SU-DHL-6 (cell line): ENCODE results near the gene LSS.

Experiments
- H2AFZ ChIP-seq: fragments of 200-600 bp; sonication (generic); 2 replicates; pipeline ENCODE4 v1.6.1; 2014; ENCODE audit warnings: low read depth, mild to moderate bottlenecking, moderate library complexity, mixed read lengths, antibody characterized with exemption, low read length; ENCODE audit not compliant: severe bottlenecking
- H3F3A ChIP-seq: fragments of 200-600 bp; shearing (Covaris generic); 2 replicates; pipeline ENCODE4 v1.6.0; 2016; ENCODE audit warnings: antibody characterized with exemption, mild to moderate bottlenecking; ENCODE audit not compliant: insufficient read depth
- H3K27ac ChIP-seq: fragments of 200-600 bp; sonication (generic); 2 replicates; pipeline ENCODE4 v1.5.1; 2016; ENCODE audit warnings: low read depth, mild to moderate bottlenecking, low read length, moderate library complexity, mixed read lengths
- H3K27me3 ChIP-seq: fragments of 200-600 bp; sonication (generic), shearing (Covaris generic); 2 replicates; pipeline ENCODE4 v1.6.0; 2014; ENCODE audit warnings: mild to moderate bottlenecking, low read length
- H3K36me3 ChIP-seq: fragments of 200-600 bp; sonication (generic); 2 replicates; pipeline ENCODE4 v1.6.1; 2014; ENCODE audit warnings: mild to moderate bottlenecking, low read length, mixed read lengths
- H3K4me2 ChIP-seq: fragments of 300-600, 200-600 bp; shearing (Covaris generic), sonication (generic); 2 replicates; pipeline ENCODE4 v1.6.0; 2014; ENCODE audit warnings: low read length, low read depth, mild to moderate bottlenecking; ENCODE audit not compliant: poor library complexity, severe bottlenecking
- H3K4me3 ChIP-seq: fragments of 200-600 bp; sonication (generic); 2 replicates; pipeline ENCODE4 v1.5.1; 2014; ENCODE audit warnings: antibody characterized with exemption, low read length, mild to moderate bottlenecking, mixed read lengths; ENCODE audit not compliant: insufficient read depth, poor library complexity, severe bottlenecking
- H3K79me2 ChIP-seq: fragments of 200-600 bp; sonication (generic); 2 replicates; pipeline ENCODE4 v1.6.1; 2014; ENCODE audit warnings: mild to moderate bottlenecking, low read length, moderate library complexity; ENCODE audit not compliant: insufficient read depth
- H3K9ac ChIP-seq: fragments of 200-600 bp; sonication (generic); 2 replicates; pipeline ENCODE4 v1.7.0; 2014; ENCODE audit warnings: mild to moderate bottlenecking, low read length
- H3K9me2 ChIP-seq: fragments of 200-600 bp; sonication (generic); replicated peaks from 2 replicates; pipeline ENCODE4 v1.6.1; 2014; ENCODE audit warnings: low read length; ENCODE audit not compliant: insufficient read depth
- H3K9me3 ChIP-seq: fragments of 200-600 bp; sonication (generic); 2 replicates; pipeline ENCODE4 v1.6.1; 2014; ENCODE audit warnings: low read length, mixed read lengths; ENCODE audit not compliant: insufficient read depth
- H4K20me1 ChIP-seq: fragments of 200-600 bp; sonication (generic); 2 replicates; pipeline ENCODE4 v1.6.1; 2014; ENCODE audit warnings: low read depth, mild to moderate bottlenecking, antibody characterized with exemption, low read length, moderate library complexity, mixed read lengths
- EZH2phosphoT487 ChIP-seq: fragments of 200-600 bp; sonication (generic), shearing (Covaris generic); conservative IDR thresholded peaks from 2 replicates; pipeline ENCODE4 v1.6.1; 2018; ENCODE audit warnings: mild to moderate bottlenecking, antibody characterized with exemption, low read length, moderate library complexity, mixed read lengths
- TF ChIP-seq, protein P1 (sequence below): fragments of 200-600 bp; sonication (generic); IDR thresholded peaks from one replicate; pipeline ENCODE4 v1.5.1; 2017; ENCODE audit warnings: antibody characterized with exemption, mild to moderate bottlenecking, low read length, moderate library complexity; ENCODE audit not compliant: insufficient read depth, poor library complexity, severe bottlenecking

Gene LSS

DNA sequence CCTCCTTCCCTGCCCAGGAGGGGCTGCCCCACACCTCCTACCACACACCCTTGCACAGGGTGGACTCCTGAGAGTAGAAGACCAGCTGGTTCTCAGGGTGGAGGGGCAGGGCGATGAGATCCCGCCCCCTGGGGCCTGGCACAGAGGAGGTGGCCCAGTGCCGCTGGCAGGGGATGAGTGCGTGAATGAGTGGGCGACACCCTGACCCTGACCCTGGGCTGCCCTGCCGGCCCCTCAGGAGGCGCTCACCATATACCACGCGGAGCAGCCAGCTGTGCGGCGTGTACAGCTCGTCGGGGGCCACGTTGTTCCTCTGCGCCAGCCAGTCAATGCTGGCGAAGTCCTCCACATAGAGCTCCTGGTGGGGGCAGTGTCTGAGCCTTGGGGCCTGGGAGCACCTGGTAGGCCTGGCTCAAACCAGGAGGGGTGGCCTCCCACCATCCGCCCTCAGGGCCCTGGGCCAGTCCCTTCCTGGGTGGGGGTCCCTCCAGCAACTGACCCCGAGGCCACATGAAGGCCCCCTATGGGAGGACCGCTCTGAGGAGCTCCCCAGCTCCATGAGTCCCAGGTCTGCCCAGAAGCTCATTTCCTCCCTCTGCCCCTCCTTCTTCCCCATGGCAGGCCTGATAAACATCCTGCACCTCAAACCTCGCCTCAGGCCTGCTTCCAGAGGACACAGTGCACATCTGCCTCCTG lies 13.0 kb downstream of the LSS start:
- no peak overlapping the region for H3K27ac ChIP-seq
- no peak overlapping the region for H2AFZ ChIP-seq
- H3K36me3 ChIP-seq: no peaks in the 10 kb centered on the region
- H3K4me3 ChIP-seq: no peak overlapping the region
- no peaks in the 10 kb centered on the region for H3K9me3 ChIP-seq
- H4K20me1 ChIP-seq: no peaks in the 10 kb centered on the region
- no peaks in the 10 kb centered on the region for H3K79me2 ChIP-seq
- H3F3A ChIP-seq: no peaks in the 10 kb centered on the region
- TF ChIP-seq, protein P1, sequence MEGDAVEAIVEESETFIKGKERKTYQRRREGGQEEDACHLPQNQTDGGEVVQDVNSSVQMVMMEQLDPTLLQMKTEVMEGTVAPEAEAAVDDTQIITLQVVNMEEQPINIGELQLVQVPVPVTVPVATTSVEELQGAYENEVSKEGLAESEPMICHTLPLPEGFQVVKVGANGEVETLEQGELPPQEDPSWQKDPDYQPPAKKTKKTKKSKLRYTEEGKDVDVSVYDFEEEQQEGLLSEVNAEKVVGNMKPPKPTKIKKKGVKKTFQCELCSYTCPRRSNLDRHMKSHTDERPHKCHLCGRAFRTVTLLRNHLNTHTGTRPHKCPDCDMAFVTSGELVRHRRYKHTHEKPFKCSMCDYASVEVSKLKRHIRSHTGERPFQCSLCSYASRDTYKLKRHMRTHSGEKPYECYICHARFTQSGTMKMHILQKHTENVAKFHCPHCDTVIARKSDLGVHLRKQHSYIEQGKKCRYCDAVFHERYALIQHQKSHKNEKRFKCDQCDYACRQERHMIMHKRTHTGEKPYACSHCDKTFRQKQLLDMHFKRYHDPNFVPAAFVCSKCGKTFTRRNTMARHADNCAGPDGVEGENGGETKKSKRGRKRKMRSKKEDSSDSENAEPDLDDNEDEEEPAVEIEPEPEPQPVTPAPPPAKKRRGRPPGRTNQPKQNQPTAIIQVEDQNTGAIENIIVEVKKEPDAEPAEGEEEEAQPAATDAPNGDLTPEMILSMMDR: no peak
- no peak for TF ChIP-seq EZH2phosphoT487
- H3K9ac ChIP-seq: no peak overlapping the region
- H3K9me2 ChIP-seq: no peaks in the 10 kb centered on the region
- H3K4me2 ChIP-seq: no peak overlapping the region
- no peaks in the 10 kb centered on the region for H3K27me3 ChIP-seq

DNA sequence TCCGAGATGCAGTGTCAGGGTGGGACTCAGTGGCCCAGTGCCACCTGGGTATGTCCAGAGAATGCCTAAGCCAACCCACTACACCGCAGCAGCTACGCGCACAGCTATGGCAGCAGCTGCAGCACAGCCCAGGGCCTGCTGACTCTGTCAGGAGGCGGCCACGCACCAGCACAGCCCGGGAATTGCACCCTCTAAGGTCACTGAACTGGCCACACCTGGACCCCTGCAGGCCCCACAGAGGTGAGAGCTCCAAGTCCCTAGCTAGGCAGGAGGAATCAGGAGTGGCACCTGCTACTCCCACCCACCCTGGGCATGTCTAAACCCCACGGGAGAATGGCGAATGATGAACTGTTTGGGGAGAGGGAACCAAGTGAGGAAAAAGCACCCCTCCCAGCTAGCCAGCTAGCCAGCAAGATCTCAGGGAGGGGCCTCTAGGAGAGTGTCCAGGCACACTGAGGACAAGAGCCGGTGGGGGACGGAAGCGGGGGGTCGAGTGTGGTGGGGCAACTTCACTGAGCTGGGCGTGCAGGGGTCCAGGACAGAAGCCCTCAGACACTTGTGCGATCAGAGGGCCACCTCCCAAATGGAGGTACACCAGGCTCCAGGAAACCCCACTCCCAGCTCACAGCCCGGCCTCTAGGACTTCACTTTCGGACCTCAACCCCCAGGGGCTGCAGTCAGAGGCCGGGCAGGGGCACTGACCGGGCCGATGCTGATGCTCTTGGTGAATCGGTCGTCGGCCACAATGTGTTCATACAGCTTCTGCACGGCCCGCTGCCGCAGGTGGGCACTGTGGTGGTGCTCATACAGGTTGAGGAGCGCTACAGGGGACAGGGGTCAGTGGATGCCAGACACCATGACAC lies 13.9 kb downstream of the LSS start:
- no peak overlapping the region for H2AFZ ChIP-seq
- H3K36me3 ChIP-seq: no peaks in the 10 kb centered on the region
- H4K20me1 ChIP-seq: no peaks in the 10 kb centered on the region
- H3K4me2 ChIP-seq: no peak overlapping the region
- H3K27ac ChIP-seq: no peak overlapping the region
- H3K79me2 ChIP-seq: no peaks in the 10 kb centered on the region
- H3K9me3 ChIP-seq: no peaks in the 10 kb centered on the region
- H3K9ac ChIP-seq: no peak overlapping the region
- no peak overlapping the region for H3K4me3 ChIP-seq
- no peaks in the 10 kb centered on the region for H3K27me3 ChIP-seq
- TF ChIP-seq, protein P1: no peak
- no peak for TF ChIP-seq EZH2phosphoT487
- no peaks in the 10 kb centered on the region for H3F3A ChIP-seq
- H3K9me2 ChIP-seq: no peaks in the 10 kb centered on the region

- no peaks in the 10 kb centered on the region for H3K36me3 ChIP-seq
- H3K27me3 ChIP-seq: no peaks in the 10 kb centered on the region
- no peak overlapping the region for H3K27ac ChIP-seq
- H3K9me2 ChIP-seq: no peaks in the 10 kb centered on the region
- no peak overlapping the region for H3K9ac ChIP-seq
- H4K20me1 ChIP-seq: no peaks in the 10 kb centered on the region
- no peak overlapping the region for H3K4me2 ChIP-seq
- H3K4me3 ChIP-seq: no peak overlapping the region
- no peak overlapping the region for H2AFZ ChIP-seq
- no peak for TF ChIP-seq EZH2phosphoT487
- TF ChIP-seq, protein P1: no peak
- H3K9me3 ChIP-seq: no peaks in the 10 kb centered on the region
- H3K79me2 ChIP-seq: no peaks in the 10 kb centered on the region
- H3F3A ChIP-seq: no peaks in the 10 kb centered on the region
These were observed 14.8 kb downstream of the LSS start for GRCh38 chr21:46213620-46214286.
